Activated CD4-positive, alpha-beta memory T cell treated with anti-CD3 and anti-CD28 coated beads, Interleukin-2, amount 10 ng/mL, durations not matched to agents 7 days and 5 days (primary cell): ENCODE measurements around the gene CYP2A7. TPM values are rescaled to one million over a fixed set of nuclear protein-coding genes. Genes with fewer than 3 reads are reported as not detected.
"Not testable (repeated sequence)": the region's sequence is repeated elsewhere in the genome, so short reads cannot be mapped to it uniquely, and the experiment has no call there.

Experiments
- CTCF ChIA-PET: fragments of 350-600 bp; sonication (Branson Sonifier 250); formaldehyde crosslinking; loops from one replicate; lab custom pipeline; 2021; ENCODE audit warnings: antibody characterized with exemption, inconsistent platforms; lab: Charles Lee
- POLR2A ChIA-PET: fragments of 350-600 bp; sonication (Branson Sonifier 250); formaldehyde crosslinking; loops from one replicate; lab custom pipeline; 2021; ENCODE audit warnings: antibody characterized with exemption; lab: Charles Lee
- DNase-seq: peaks from one replicate; pipeline ENCODE4 v3.0.0-alpha.2; 2020
- H3K27ac Mint-ChIP-seq: one replicate; pipeline ENCODE4 v1.8.0; 2021; ENCODE audit warnings: mild to moderate bottlenecking, mixed read lengths
- H3K27me3 Mint-ChIP-seq: one replicate; pipeline ENCODE4 v1.8.0; 2021; ENCODE audit warnings: mixed read lengths
- H3K36me3 Mint-ChIP-seq: one replicate; pipeline ENCODE4 v1.8.0; 2021; ENCODE audit warnings: low read depth, mixed read lengths
- H3K4me1 Mint-ChIP-seq: one replicate; pipeline ENCODE4 v1.8.0; 2021; ENCODE audit warnings: mixed read lengths
- H3K4me3 Mint-ChIP-seq: one replicate; pipeline ENCODE4 v1.8.0; 2021; ENCODE audit warnings: mild to moderate bottlenecking, mixed read lengths
- H3K9me3 Mint-ChIP-seq: one replicate; pipeline ENCODE4 v1.8.0; 2021; ENCODE audit warnings: mixed read lengths
- total RNA-seq, 2 experiments: library from RNA; stranded (reverse); gene quantifications; one replicate each; pipeline ENCODE4 v1.2.3, GENCODE V29; 2021

CYP2A7 gene
- total RNA-seq, 2 experiments from 2014 or later: not detected

DNA sequence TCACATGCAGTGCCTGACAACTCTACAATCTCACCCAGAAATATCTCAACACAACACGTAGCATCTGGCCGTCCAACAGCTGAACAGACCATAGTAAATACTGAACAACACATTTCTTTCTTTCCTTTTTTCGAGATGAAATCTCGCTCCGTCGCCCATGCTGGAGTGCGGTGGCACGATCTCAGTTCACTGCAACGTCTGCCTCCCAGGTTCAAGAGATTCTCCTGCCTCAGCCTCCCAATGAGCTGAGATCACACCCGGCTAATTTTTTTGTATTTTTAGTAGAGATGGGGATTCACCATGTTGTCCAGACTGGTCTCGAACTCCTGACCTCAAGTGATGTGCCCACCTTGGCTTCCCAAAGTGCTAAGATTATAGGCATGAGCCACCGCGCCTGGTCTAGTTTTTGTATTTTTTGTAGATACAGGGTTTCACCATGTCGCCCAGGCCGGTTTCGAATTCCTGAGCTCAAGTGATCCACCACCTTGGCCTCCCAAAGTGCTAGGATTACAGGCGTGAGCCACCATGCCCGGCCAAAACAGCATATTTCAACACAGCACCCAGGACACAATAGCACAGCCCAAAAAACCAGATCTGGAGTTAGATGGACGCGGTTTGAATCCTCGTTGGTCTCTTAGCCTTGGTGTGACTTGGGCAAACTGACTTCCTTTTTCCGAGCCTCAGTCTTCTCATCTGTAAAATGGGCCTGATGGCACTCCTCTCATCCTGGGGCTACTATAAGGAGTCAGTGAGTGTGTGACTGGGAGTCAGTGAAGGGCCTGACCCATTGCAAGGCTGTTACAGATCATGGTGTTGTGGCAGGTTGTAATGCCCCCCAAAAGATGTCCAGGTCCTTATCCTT, 54.4 kb downstream of the CYP2A7 start:
- Mint-ChIP-seq H3K27me3 (no peaks in the 10 kb centered on the region), H3K27ac (peak overlapping the region; percentile 66), H3K4me3 (no peak overlapping the region), H3K36me3 (peaks cover 13% of the 10 kb centered on the region), H3K9me3 (peaks cover 7% of the 10 kb centered on the region), H3K4me1 (peaks cover 29% of the 10 kb centered on the region)
- peak; percentile 15 for DNase-seq
- POLR2A ChIA-PET: no interaction called here
- CTCF ChIA-PET: interaction anchor here (1.6 to 1.7 kb wide), 2 partner anchors 165 to 193 kb away, joined by 4 to 5 read pairs; no protein-coding TSS in a partner anchor

- DNase-seq: peak; percentile 75
- CTCF ChIA-PET: interaction anchor here (1.6 to 1.7 kb wide), 2 partner anchors 164 to 192 kb away, joined by 4 to 5 read pairs; no protein-coding TSS in a partner anchor
- H3K4me3 Mint-ChIP-seq, POLR2A ChIA-PET, H3K9me3 Mint-ChIP-seq, H3K27me3 Mint-ChIP-seq: not testable (repeated sequence)
- Mint-ChIP-seq H3K27ac (peak overlapping the region; percentile 66), H3K4me1 (peaks cover 27% of the 10 kb centered on the region), H3K36me3 (peaks cover 13% of the 10 kb centered on the region)
Observed at GRCh38 chr19:40826699-40827385, 55.2 kb downstream of the CYP2A7 start.

DNA sequence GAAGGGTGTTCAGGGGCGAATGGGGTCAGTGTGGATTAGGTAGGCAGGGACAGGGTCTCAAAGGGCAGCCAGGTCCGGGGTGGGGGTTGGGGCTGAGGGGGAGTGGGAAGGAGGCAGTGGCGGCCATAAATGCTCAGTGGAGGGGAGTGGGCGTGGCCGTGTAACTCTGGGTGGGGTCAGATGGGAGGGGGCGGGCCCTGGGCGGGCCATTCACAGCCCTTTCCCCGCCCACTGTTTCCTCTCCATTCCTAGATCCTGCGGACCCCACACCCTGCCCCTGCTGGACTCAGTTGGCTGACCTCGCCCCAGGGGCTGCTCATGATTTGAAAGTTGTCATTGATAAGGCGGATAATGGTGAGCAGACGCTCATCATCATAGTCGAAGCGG, 55.7 kb downstream of the CYP2A7 start:
- H3K4me3 Mint-ChIP-seq, POLR2A ChIA-PET, CTCF ChIA-PET, H3K9me3 Mint-ChIP-seq, H3K27me3 Mint-ChIP-seq, DNase-seq: not testable (repeated sequence)
- Mint-ChIP-seq H3K4me1 (peaks cover 27% of the 10 kb centered on the region), H3K36me3 (peaks cover 13% of the 10 kb centered on the region), H3K27ac (peak overlapping the region; percentile 66)

- H3K9me3 Mint-ChIP-seq, H3K4me3 Mint-ChIP-seq, POLR2A ChIA-PET, CTCF ChIA-PET, DNase-seq, H3K27me3 Mint-ChIP-seq, H3K27ac Mint-ChIP-seq: not testable (repeated sequence)
- H3K4me1 Mint-ChIP-seq: peaks cover 27% of the 10 kb centered on the region
- H3K36me3 Mint-ChIP-seq: peaks cover 13% of the 10 kb centered on the region
Observed at GRCh38 chr19:40825460-40826095, 56.5 kb downstream of the CYP2A7 start.

Other genes with a start within 250 kb of the CYP2A7 start
- gene NUMBL, start 191.6 kb downstream of the CYP2A7 start, total RNA-seq: 1 to 10 TPM; 4.8 to 5.8 TPM
- gene COQ8B, start 165.3 kb downstream of the CYP2A7 start, total RNA-seq: 10 to 100 TPM; 32.5 to 37.7 TPM
- gene ITPKC, start 165.1 kb downstream of the CYP2A7 start, total RNA-seq: 1 to 10 TPM; 6.6 to 6.8 TPM
- gene ACTMAP, start 131.8 kb downstream of the CYP2A7 start, total RNA-seq: 10 to 100 TPM; 18.1 to 18.8 TPM
- gene SNRPA, start 131.0 kb downstream of the CYP2A7 start, total RNA-seq: 100 to 1,000 TPM; 145 to 151 TPM
- not detected for gene MIA, start 106.7 kb downstream of the CYP2A7 start, total RNA-seq
- gene RAB4B, start 104.0 kb downstream of the CYP2A7 start, total RNA-seq: 10 to 100 TPM; 65.7 to 68.3 TPM
- gene EGLN2, start 83.0 kb downstream of the CYP2A7 start, total RNA-seq: 100 to 1,000 TPM; 127 to 128 TPM
- gene CYP2A6, start 31.8 kb downstream of the CYP2A7 start, total RNA-seq: not detected
- not detected for gene CYP2B6, start 109.1 kb upstream of the CYP2A7 start, total RNA-seq
- gene CYP2A13, start 206.2 kb upstream of the CYP2A7 start, total RNA-seq: not detected
- not detected for gene CYP2F1, start 232.2 kb upstream of the CYP2A7 start, total RNA-seq